ENCODE results near the gene PMIS2. TPM values are rescaled to one million over a fixed set of nuclear protein-coding genes. Genes with fewer than 3 reads are reported as not detected.

Gene PMIS2
- total RNA-seq, 1 experiment from 2014 or later, result not detected

- 0 out of 2 replicates have a peak, but pooled peaks cover 3% of the 10 kb centered on the region for H3K9me3 ChIP-seq
- H3K36me3 ChIP-seq (ENCODE audit: control insufficient read depth, insufficient read depth, low read length), result no peaks in the 10 kb centered on the region
- Mint-ChIP-seq H3K27me3 (ENCODE audit: insufficient read depth, unreplicated experiment) (peaks cover 5% of the 10 kb centered on the region), H3K4me3 (ENCODE audit: unreplicated experiment) (no peak overlapping the region), H3K27ac (ENCODE audit: unreplicated experiment) (no peak overlapping the region), H3K4me1 (ENCODE audit: low read depth, unreplicated experiment) (peaks cover 7% of the 10 kb centered on the region), H3K9me3 (ENCODE audit: unreplicated experiment) (no peaks in the 10 kb centered on the region), H3K36me3 (ENCODE audit: insufficient read depth, unreplicated experiment) (peaks cover 6% of the 10 kb centered on the region)
- H3K4me1 ChIP-seq, result 0 out of 2 replicates have a peak, but pooled peaks cover 5% of the 10 kb centered on the region
- no peak for DNase-seq
- ChIA-PET CTCF (no interaction called here), POLR2A (no interaction called here)
- no peak for TF ChIP-seq CTCF (IDR thresholded peaks at IDR 0.05; ENCODE audit: insufficient read depth in 1 of 2, low read depth in 1 of 2, low read length in 1 of 2, severe bottlenecking in 1 of 2, unreplicated experiment in 1 of 2)
- no TSS peak for BruUV-seq (replicated peaks)
- intact Hi-C loops (cut with micrococcal nuclease; ENCODE audit: unreplicated experiment), result no loop called here
- H3K4me3 ChIP-seq (ENCODE audit: low read depth, low read length), result no peak overlapping the region
- no peaks in the 10 kb centered on the region for H3K27me3 ChIP-seq (replicated peaks; ENCODE audit: control insufficient read depth, insufficient read depth, low read length)
Observed at GRCh38 chr19:35553385-35554000, 32.5 kb upstream of the PMIS2 start.

DNA sequence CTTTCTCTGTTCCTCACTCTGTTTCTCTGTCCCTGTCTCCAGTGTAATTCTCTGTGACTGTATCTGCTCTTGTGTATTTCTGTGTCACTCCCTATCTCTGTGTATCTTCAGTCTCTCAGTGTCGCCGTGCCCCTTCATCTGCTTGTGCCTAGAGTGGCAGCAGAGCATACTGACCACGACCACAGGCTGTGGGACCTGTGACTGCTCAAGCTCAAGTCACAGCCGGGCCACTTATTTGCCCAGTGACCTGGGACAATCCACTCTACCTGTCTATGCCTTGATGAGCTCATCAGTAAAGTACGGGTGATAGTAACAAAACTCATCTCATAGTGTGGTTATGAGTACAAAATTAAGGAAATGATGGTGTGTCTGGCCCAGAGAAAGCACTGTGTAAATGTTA, 31.9 kb upstream of the PMIS2 start:
- H3K9me3 Mint-ChIP-seq (ENCODE audit: unreplicated experiment), result no peaks in the 10 kb centered on the region
- Histone ChIP-seq H3K4me3 (ENCODE audit: low read depth, low read length) (no peak overlapping the region), H3K4me1 (0 out of 2 replicates have a peak, but pooled peaks cover 5% of the 10 kb centered on the region), H3K36me3 (ENCODE audit: control insufficient read depth, insufficient read depth, low read length) (no peaks in the 10 kb centered on the region), H3K9me3 (0 out of 2 replicates have a peak, but pooled peaks cover 3% of the 10 kb centered on the region), H3K27me3 (replicated peaks; ENCODE audit: control insufficient read depth, insufficient read depth, low read length) (no peaks in the 10 kb centered on the region)
- ChIA-PET POLR2A (no interaction called here), CTCF (no interaction called here)
- BruUV-seq (replicated peaks), result no TSS peak
- no peak overlapping the region for H3K4me3 Mint-ChIP-seq (ENCODE audit: unreplicated experiment)
- no peak overlapping the region for H3K27ac Mint-ChIP-seq (ENCODE audit: unreplicated experiment)
- no peak for DNase-seq
- peaks cover 5% of the 10 kb centered on the region for H3K4me1 Mint-ChIP-seq (ENCODE audit: low read depth, unreplicated experiment)
- H3K36me3 Mint-ChIP-seq (ENCODE audit: insufficient read depth, unreplicated experiment), result peaks cover 4% of the 10 kb centered on the region
- intact Hi-C loops (cut with micrococcal nuclease; ENCODE audit: unreplicated experiment), result no loop called here
- TF ChIP-seq CTCF (IDR thresholded peaks at IDR 0.05; ENCODE audit: insufficient read depth in 1 of 2, low read depth in 1 of 2, low read length in 1 of 2, severe bottlenecking in 1 of 2, unreplicated experiment in 1 of 2), result no peak
- H3K27me3 Mint-ChIP-seq (ENCODE audit: insufficient read depth, unreplicated experiment), result peaks cover 5% of the 10 kb centered on the region

GRCh38 chr19:35555301-35556005, 30.5 kb upstream of the PMIS2 start:
- peaks cover 5% of the 10 kb centered on the region for H3K36me3 Mint-ChIP-seq (ENCODE audit: insufficient read depth, unreplicated experiment)
- H3K36me3 ChIP-seq (ENCODE audit: control insufficient read depth, insufficient read depth, low read length), result no peaks in the 10 kb centered on the region
- no peaks in the 10 kb centered on the region for H3K27me3 ChIP-seq (replicated peaks; ENCODE audit: control insufficient read depth, insufficient read depth, low read length)
- BruUV-seq (replicated peaks), result no TSS peak
- POLR2A ChIA-PET, result interaction anchor here (0.6 kb wide), 1 partner anchor 92 kb away, joined by 3 read pairs; no protein-coding TSS in a partner anchor
- peaks cover 14% of the 10 kb centered on the region for H3K27me3 Mint-ChIP-seq (ENCODE audit: insufficient read depth, unreplicated experiment)
- peak; percentile 42 to 56 for TF ChIP-seq CTCF (IDR thresholded peaks at IDR 0.05; ENCODE audit: insufficient read depth in 1 of 2, low read depth in 1 of 2, low read length in 1 of 2, severe bottlenecking in 1 of 2, unreplicated experiment in 1 of 2)
- DNase-seq, result peak in 1 of 2 experiments; percentile 69
- CTCF ChIA-PET, result interaction anchor here (0.6 to 2.0 kb wide), 4 partner anchors 63 to 161 kb away, joined by 3 to 15 read pairs (median 4); partner anchors contain the start of gene COX6B1
- intact Hi-C loops (cut with micrococcal nuclease; ENCODE audit: unreplicated experiment), result loop anchor here (1.0 kb wide), 1 partner anchor 161 kb away; no protein-coding TSS in a partner anchor
- no peaks in the 10 kb centered on the region for H3K4me1 Mint-ChIP-seq (ENCODE audit: low read depth, unreplicated experiment)
- no peak overlapping the region for H3K4me3 ChIP-seq (ENCODE audit: low read depth, low read length)
- no peak overlapping the region for H3K4me3 Mint-ChIP-seq (ENCODE audit: unreplicated experiment)
- H3K27ac Mint-ChIP-seq (ENCODE audit: unreplicated experiment), result no peak overlapping the region
- H3K9me3 Mint-ChIP-seq (ENCODE audit: unreplicated experiment), result no peaks in the 10 kb centered on the region
- H3K4me1 ChIP-seq, result 0 out of 2 replicates have a peak, but pooled peaks cover 5% of the 10 kb centered on the region
- H3K9me3 ChIP-seq, result 0 out of 2 replicates have a peak, but pooled peaks cover 3% of the 10 kb centered on the region
